ENCODE results near the gene ADGRB2. TPM values are rescaled to one million over a fixed set of nuclear protein-coding genes. Genes with fewer than 3 reads are reported as not detected.

ADGRB2 gene
- total RNA-seq, 4 donors from 2014 or later: 2.4 to 14.3 (median 9.8) TPM

DNA sequence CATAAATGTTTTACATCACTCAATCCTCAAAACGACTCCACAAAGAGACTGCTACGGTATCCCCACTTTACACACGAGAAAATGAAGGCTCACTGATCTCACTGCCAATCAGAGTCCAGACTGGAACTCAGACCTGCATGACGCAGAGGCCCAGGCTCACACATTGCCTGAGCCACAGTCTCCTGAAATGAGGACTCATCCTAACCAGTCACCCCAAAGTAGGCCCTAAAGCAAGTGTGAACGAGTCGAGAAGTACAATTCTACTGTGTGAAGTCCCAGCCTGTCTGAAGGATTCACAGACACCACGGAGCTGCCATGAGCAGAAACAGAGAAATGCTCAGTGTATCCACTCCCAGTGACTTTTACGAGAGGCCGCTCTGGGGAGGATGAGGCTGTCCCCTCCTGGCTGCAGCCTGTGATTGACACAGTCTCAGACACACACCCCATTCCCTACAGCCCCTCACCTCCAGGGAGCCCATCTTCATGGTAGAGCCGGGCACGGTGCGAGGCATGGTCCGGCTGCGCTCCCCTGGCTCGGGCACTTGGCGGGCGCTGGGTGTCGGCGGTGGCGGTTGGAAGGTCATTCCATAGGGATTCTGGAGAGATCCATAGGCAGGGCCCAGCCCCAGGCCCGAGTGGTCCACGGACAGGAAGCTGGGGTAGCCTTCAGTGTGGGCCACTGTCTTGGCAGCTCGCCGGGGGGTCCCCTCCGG, 33.6 kb downstream of the ADGRB2 start:
- H3K4me3 ChIP-seq (replicated peaks in 1 of 3): no peak overlapping the region
- intact Hi-C loops (cut with DNase I): no loop called here
- TF ChIP-seq, protein P1, sequence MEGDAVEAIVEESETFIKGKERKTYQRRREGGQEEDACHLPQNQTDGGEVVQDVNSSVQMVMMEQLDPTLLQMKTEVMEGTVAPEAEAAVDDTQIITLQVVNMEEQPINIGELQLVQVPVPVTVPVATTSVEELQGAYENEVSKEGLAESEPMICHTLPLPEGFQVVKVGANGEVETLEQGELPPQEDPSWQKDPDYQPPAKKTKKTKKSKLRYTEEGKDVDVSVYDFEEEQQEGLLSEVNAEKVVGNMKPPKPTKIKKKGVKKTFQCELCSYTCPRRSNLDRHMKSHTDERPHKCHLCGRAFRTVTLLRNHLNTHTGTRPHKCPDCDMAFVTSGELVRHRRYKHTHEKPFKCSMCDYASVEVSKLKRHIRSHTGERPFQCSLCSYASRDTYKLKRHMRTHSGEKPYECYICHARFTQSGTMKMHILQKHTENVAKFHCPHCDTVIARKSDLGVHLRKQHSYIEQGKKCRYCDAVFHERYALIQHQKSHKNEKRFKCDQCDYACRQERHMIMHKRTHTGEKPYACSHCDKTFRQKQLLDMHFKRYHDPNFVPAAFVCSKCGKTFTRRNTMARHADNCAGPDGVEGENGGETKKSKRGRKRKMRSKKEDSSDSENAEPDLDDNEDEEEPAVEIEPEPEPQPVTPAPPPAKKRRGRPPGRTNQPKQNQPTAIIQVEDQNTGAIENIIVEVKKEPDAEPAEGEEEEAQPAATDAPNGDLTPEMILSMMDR (IDR thresholded peaks at IDR 0.05): no peak
- no peak for TF ChIP-seq POLR2A (IDR thresholded peaks at IDR 0.05)

DNA sequence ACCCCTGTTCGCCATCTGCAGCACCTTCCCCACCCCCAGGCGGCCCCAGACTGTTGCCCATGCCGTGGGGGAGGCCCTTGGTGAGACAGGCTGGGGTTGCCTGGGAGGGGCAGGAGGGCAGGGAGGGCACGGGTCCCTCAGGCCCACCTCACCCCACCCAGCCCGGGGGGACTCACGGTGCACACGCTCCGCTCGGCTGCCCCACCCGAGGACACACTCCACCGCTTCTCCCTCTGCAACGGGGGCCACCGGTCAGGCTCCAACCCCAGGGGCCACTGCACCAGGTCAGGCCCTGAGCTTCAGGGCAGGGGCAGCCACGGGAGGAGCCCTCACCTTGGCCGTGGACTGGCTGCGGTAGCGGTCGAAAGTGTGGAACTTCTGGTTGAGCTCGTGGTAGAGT, 36.3 kb downstream of the ADGRB2 start:
- no peaks in the 10 kb centered on the region for H3K9me3 ChIP-seq
- WGBS, 2 donors: 94% methylated on average over 8 to 9 of the region's 19 CpGs
- no peaks in the 10 kb centered on the region for H3K36me3 ChIP-seq
- no peak overlapping the region for H3K27ac ChIP-seq
- intact Hi-C loops (cut with DNase I): no loop called here
- DNase-seq: no peak
- no peaks in the 10 kb centered on the region for H3K27me3 ChIP-seq
- TF ChIP-seq, protein P1 (IDR thresholded peaks at IDR 0.05): no peak
- no peak for TF ChIP-seq POLR2A (IDR thresholded peaks at IDR 0.05)
- no peaks in the 10 kb centered on the region for H3K4me1 ChIP-seq
- H3K4me3 ChIP-seq (replicated peaks in 1 of 3): no peak overlapping the region

More for the DNA sequence above, 33.6 kb downstream of the ADGRB2 start:
- no peaks in the 10 kb centered on the region for H3K27me3 ChIP-seq
- H3K9me3 ChIP-seq: no peaks in the 10 kb centered on the region
- DNase-seq: no peak
- H3K27ac ChIP-seq: no peak overlapping the region
- H3K4me1 ChIP-seq: no peaks in the 10 kb centered on the region
- no peaks in the 10 kb centered on the region for H3K36me3 ChIP-seq
- WGBS, 2 donors: 91 to 95% methylated on average over 15 to 19 of the region's 25 CpGs

DNA sequence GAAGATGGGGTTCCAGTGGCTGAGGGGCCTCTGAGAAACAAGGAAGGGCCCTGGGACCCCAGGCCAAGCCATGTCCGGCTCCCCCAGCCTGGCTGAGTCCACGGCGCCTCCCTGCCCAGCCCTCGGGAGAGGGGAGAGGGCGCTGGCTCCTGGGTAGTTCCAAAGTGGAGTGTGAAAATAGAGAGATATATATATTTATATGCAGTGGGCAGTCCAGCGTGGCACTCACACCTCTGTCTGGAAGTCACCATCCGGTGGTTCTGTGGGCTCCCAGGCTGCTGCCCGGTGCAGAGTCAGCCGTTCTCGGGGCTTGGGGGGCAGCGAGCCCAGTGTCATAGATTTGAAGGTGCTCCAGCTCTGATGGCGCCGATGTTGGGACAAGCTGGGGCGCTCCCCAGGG, 36.9 kb downstream of the ADGRB2 start:
- no peak for TF ChIP-seq POLR2A (IDR thresholded peaks at IDR 0.05)
- DNase-seq: no peak
- H3K4me1 ChIP-seq: no peaks in the 10 kb centered on the region
- no peak overlapping the region for H3K27ac ChIP-seq
- no peaks in the 10 kb centered on the region for H3K36me3 ChIP-seq
- no peaks in the 10 kb centered on the region for H3K9me3 ChIP-seq
- H3K27me3 ChIP-seq: no peaks in the 10 kb centered on the region
- WGBS, 2 donors: 79 to 96% methylated on average over 4 to 14 of the region's 14 CpGs
- no peak overlapping the region for H3K4me3 ChIP-seq (replicated peaks in 1 of 3)
- intact Hi-C loops (cut with DNase I): no loop called here

DNA sequence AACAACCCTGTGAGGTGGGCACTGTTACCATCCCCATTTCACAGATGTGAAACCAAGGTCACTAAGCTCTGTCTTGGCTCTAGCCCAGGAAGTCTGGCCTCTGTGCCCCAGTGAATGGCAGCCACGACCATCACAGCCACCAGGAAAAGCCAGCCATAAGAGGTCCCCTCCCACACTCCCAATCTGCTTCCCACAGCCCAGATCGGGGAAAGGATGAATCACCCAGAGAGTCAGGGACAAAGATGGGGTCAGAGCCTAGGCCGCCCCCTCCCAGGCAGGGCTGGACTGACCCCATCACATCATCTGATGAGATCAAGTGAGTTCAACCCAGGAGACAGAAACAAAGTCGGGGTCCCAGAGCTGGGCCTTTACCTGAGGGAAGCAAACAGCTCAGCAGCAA, 37.4 kb downstream of the ADGRB2 start:
- no peak for TF ChIP-seq POLR2A (IDR thresholded peaks at IDR 0.05)
- Histone ChIP-seq H3K27ac (no peak overlapping the region), H3K27me3 (no peaks in the 10 kb centered on the region), H3K4me1 (no peaks in the 10 kb centered on the region), H3K36me3 (no peaks in the 10 kb centered on the region), H3K4me3 (replicated peaks in 1 of 3) (no peak overlapping the region), H3K9me3 (no peaks in the 10 kb centered on the region)
- DNase-seq: no peak
- intact Hi-C loops (cut with DNase I): no loop called here
- WGBS, 2 donors: 71% methylated on average over 4 of the region's 4 CpGs; no CpG with 5 or more reads in 1 of the 2 donors

DNA sequence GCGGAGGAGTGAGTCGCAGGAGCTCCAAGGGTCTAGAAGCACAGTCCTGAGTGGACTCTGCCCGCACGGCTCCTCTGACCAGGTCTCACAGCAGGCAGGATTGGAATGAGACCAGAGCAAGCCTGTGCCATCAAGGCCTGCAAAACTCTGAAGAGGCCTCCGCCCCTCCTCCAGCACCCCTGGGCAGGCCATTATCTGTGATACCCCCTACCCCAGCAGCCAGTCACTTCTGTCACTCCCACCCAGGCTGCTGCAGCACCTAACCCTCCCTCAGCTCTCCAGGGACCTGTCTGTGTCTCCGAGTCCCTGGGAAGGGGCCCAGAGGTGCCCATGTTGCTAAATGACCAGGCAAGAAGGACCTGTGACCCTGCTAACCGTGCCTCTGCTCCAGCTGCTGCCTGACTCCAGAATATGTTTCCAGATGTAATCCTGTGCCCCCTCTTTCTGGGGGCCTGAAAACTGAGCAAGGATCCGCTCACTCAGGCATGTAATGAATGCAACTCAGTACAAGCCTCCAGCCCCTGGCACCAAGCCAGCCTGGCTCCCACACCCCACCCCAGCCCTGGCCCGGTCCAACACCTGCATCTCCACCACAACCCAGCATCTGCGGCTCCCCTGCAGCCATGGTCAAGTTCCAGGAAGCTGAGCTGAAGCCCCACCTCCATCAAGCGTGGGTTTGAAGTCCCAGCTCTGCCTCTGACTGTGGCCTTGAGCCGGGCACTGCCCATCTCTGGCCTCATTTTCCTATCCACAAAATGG, 38.2 kb downstream of the ADGRB2 start:
- TF ChIP-seq, protein P1 (IDR thresholded peaks at IDR 0.05): no peak
- TF ChIP-seq POLR2A (IDR thresholded peaks at IDR 0.05): no peak
- intact Hi-C loops (cut with DNase I): no loop called here
- no peak overlapping the region for H3K4me3 ChIP-seq (replicated peaks in 1 of 3)

DNA sequence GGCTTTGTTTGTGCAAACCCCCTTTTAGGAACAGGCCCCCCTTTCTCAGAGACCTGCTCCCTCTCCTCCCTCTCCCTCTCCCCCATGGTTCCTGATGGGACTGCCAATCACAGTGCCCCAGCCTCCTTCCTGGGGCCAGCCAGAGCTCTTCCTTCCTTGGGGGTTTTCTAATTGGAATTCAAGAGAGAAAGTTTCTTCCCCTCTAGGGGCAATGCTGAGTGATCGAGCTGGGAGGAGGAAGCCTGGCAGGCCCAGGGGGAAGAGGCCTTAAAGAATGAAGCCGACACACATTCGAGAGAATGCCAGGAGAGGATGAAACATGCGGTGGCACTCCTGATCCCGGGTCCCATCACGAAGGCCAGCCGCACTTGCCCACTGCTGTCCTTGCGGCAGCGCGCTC, 39.0 kb downstream of the ADGRB2 start:
- Histone ChIP-seq H3K4me1 (no peaks in the 10 kb centered on the region), H3K36me3 (no peaks in the 10 kb centered on the region), H3K27me3 (no peaks in the 10 kb centered on the region), H3K4me3 (replicated peaks in 1 of 3) (no peak overlapping the region), H3K27ac (no peak overlapping the region), H3K9me3 (no peaks in the 10 kb centered on the region)
- TF ChIP-seq, protein P1 (IDR thresholded peaks at IDR 0.05): no peak
- TF ChIP-seq POLR2A (IDR thresholded peaks at IDR 0.05): no peak
- intact Hi-C loops (cut with DNase I): no loop called here
- no peak for DNase-seq
- 75 to 82% methylated on average over 9 to 10 of the region's 10 CpGs for WGBS, 2 donors

More for the DNA sequence above, 38.2 kb downstream of the ADGRB2 start:
- no peak for DNase-seq
- Histone ChIP-seq H3K9me3 (no peaks in the 10 kb centered on the region), H3K36me3 (no peaks in the 10 kb centered on the region), H3K27ac (no peak overlapping the region), H3K4me1 (no peaks in the 10 kb centered on the region), H3K27me3 (no peaks in the 10 kb centered on the region)
- 68 to 72% methylated on average over 11 to 12 of the region's 12 CpGs for WGBS, 2 donors
